Right renal pelvis (tissue), 4 donors: ENCODE measurements around the gene PGM2. TPM values are rescaled to one million over a fixed set of nuclear protein-coding genes. Genes with fewer than 3 reads are reported as not detected.

Experiments
- DNase-seq, 4 donors: peaks; one replicate each; pipeline ENCODE4 v3.0.0-alpha.2; 2013; ENCODE audit warnings: low read depth in 4 of 4, low spot score in 3 of 4, missing footprints in 1 of 4
- polyA plus RNA-seq, 4 donors: library from polyadenylated mRNA; unstranded; fragments of 120-200 nt; gene quantifications; one replicate each; pipeline ENCODE4 v1.2.1, GENCODE V29; 2013; ENCODE audit not compliant: insufficient read length in 4 of 4

The PGM2 gene
- polyA plus RNA-seq, 4 donors = 37.3 to 41.4 (median 39.3) TPM

GRCh38 chr4:37858872-37859271, 32.4 kb downstream of the PGM2 start:
- DNase-seq = no peak

- no peak for DNase-seq
These were observed 33.8 kb downstream of the PGM2 start for GRCh38 chr4:37860266-37860665.

- DNase-seq = no peak
These were observed 36.5 kb downstream of the PGM2 start for GRCh38 chr4:37862961-37863360.

GRCh38 chr4:37864786-37865185, 38.3 kb downstream of the PGM2 start:
- no peak for DNase-seq

GRCh38 chr4:37865450-37865849, 39.0 kb downstream of the PGM2 start:
- no peak for DNase-seq

- no peak for DNase-seq
These were observed 40.6 kb downstream of the PGM2 start for GRCh38 chr4:37867102-37867501.

GRCh38 chr4:37868238-37868637, 41.8 kb downstream of the PGM2 start:
- DNase-seq = no peak

GRCh38 chr4:37872310-37872988, 46.0 kb downstream of the PGM2 start:
- DNase-seq = no peak

GRCh38 chr4:37873386-37873785, 46.9 kb downstream of the PGM2 start:
- no peak for DNase-seq

- no peak for DNase-seq
These were observed 49.7 kb downstream of the PGM2 start for GRCh38 chr4:37876156-37876555.

- no peak for DNase-seq
These were observed 52.9 kb downstream of the PGM2 start for GRCh38 chr4:37879365-37879764.

- DNase-seq = no peak
These were observed 55.3 kb downstream of the PGM2 start for GRCh38 chr4:37881811-37882210.

GRCh38 chr4:37882665-37883296, 56.3 kb downstream of the PGM2 start:
- no peak for DNase-seq

- DNase-seq = no peak
These were observed 58.5 kb downstream of the PGM2 start for GRCh38 chr4:37884855-37885487.

- DNase-seq = no peak
These were observed 59.0 kb downstream of the PGM2 start for GRCh38 chr4:37885496-37885895.

- no peak for DNase-seq
These were observed 63.6 kb downstream of the PGM2 start for GRCh38 chr4:37889849-37890800.

GRCh38 chr4:37890801-37891259, 64.3 kb downstream of the PGM2 start, which contains the start of gene TBC1D1:
TBC1D1 (plus strand) TSS chr4:37891084; CDS start chr4:37902096, 11,012 bp downstream.
- no peak for DNase-seq

GRCh38 chr4:37891260-37892159, 65.0 kb downstream of the PGM2 start:
- no peak for DNase-seq

- DNase-seq = no peak
These were observed 66.2 kb downstream of the PGM2 start for GRCh38 chr4:37892641-37893040.

- DNase-seq = no peak
These were observed 66.7 kb downstream of the PGM2 start for GRCh38 chr4:37893164-37893563.
